B cell (primary cell): Measurements from ENCODE around the gene GPR180. TPM values are rescaled to one million over a fixed set of nuclear protein-coding genes. Genes with fewer than 3 reads are reported as not detected.

Experiments used
- ATAC-seq: fragments of 200-7000 bp; cut with Tn5 transposase; one replicate; pipeline ENCODE4 v1.10.0; 2021; ENCODE audit warnings: low read depth, mild to moderate bottlenecking, moderate number of reproducible peaks, moderate library complexity
- CTCF ChIA-PET: fragments of 350-600 bp; sonication (Branson Sonifier 250); formaldehyde crosslinking; loops from one replicate; lab custom pipeline; 2021; ENCODE audit warnings: antibody characterized with exemption, inconsistent platforms; lab: Charles Lee
- POLR2A ChIA-PET: fragments of 350-600 bp; sonication (Branson Sonifier 250); formaldehyde crosslinking; loops from one replicate; lab custom pipeline; 2021; ENCODE audit warnings: antibody characterized with exemption; lab: Charles Lee
- DNase-seq: peaks from one replicate; pipeline ENCODE4 v3.0.0; 2013
- H2AFZ ChIP-seq: 2 replicates; pipeline ENCODE4 v1.6.1; 2012; ENCODE audit warnings: mild to moderate bottlenecking, low read depth, low read length; ENCODE audit not compliant: insufficient read depth, poor library complexity, severe bottlenecking
- H3K27ac ChIP-seq, 2 donors: 1 replicate in 1 of 2; 2 replicates in 1 of 2; pipeline ENCODE4 v1.5.1; 2012 to 2013; ENCODE audit warnings: low read length in 2 of 2, mild to moderate bottlenecking in 2 of 2, moderate library complexity in 1 of 2
- H3K27me3 ChIP-seq, 4 experiments: fragments of 200-600 bp in 1 of 4; sonication (generic) in 1 of 4; replicated peaks in 1 of 4; 1 replicate in 2 of 4; 2 replicates in 2 of 4; pipeline versions ENCODE4 v1.6.1 to v1.7.0; 2013 to 2016; ENCODE audit warnings: low read length in 3 of 4, mild to moderate bottlenecking in 2 of 4, mixed read lengths in 1 of 4, moderate library complexity in 1 of 4; ENCODE audit not compliant: insufficient read depth in 4 of 4, control insufficient read depth in 3 of 4; ENCODE audit errors: control extremely low read depth in 1 of 4
- H3K36me3 ChIP-seq, 2 experiments: replicated peaks in 1 of 2; 1 replicate in 1 of 2; 2 replicates in 1 of 2; pipeline versions ENCODE4 v1.6.1 to v1.7.1; 2013; ENCODE audit warnings: low read length in 1 of 2; ENCODE audit not compliant: insufficient read depth in 2 of 2, control insufficient read depth in 1 of 2; ENCODE audit errors: control extremely low read depth in 1 of 2, extremely low read depth in 1 of 2
- H3K4me1 ChIP-seq, 2 donors: fragments of 200-600 bp in 1 of 2; sonication (generic) in 1 of 2; 1 replicate in 1 of 2; 2 replicates in 1 of 2; pipeline versions ENCODE4 v1.5.1 to v1.6.1; 2013 to 2017; ENCODE audit warnings: low read length in 2 of 2; ENCODE audit not compliant: control insufficient read depth in 2 of 2, insufficient read depth in 2 of 2
- H3K4me2 ChIP-seq: replicated peaks from 2 replicates; pipeline ENCODE3; 2012; ENCODE audit warnings: mild to moderate bottlenecking, low read depth, low read length; ENCODE audit not compliant: poor library complexity, severe bottlenecking
- H3K4me3 ChIP-seq, 5 experiments: fragments of 200-600 bp in 1 of 5; sonication (generic) in 1 of 5; 1 replicate in 3 of 5; 2 replicates in 2 of 5; pipeline versions ENCODE4 v1.5.1 to v1.7.0; 2011 to 2016; ENCODE audit warnings: low read length in 4 of 5, mild to moderate bottlenecking in 4 of 5, low read depth in 2 of 5, control low read depth in 1 of 5, moderate library complexity in 1 of 5; ENCODE audit not compliant: insufficient read depth in 1 of 5; ENCODE audit errors: control extremely low read depth in 1 of 5, extremely low read depth in 1 of 5
- H3K79me2 ChIP-seq: fragments of 200-600 bp; sonication (generic); one replicate; pipeline ENCODE4 v1.6.0; 2016; ENCODE audit warnings: low read length; ENCODE audit not compliant: control insufficient read depth, insufficient read depth
- H3K9ac ChIP-seq: fragments of 200-600 bp; sonication (generic); 2 replicates; pipeline ENCODE4 v1.6.1; 2017; ENCODE audit warnings: mild to moderate bottlenecking, low read length, moderate library complexity
- H3K9me3 ChIP-seq, 3 donors: one replicate each; pipeline versions ENCODE4 v1.6.1 to v1.7.1; 2013; ENCODE audit warnings: low read length in 2 of 3; ENCODE audit not compliant: control insufficient read depth in 2 of 3, insufficient read depth in 1 of 3; ENCODE audit errors: control extremely low read depth in 1 of 3
- H4K20me1 ChIP-seq: 2 replicates; pipeline ENCODE4 v1.6.0; 2012; ENCODE audit warnings: mild to moderate bottlenecking, low read length; ENCODE audit not compliant: insufficient read depth, control insufficient read depth, poor library complexity, severe bottlenecking
- H3K27ac Mint-ChIP-seq: one replicate; pipeline ENCODE4 v1.8.0; 2021; ENCODE audit warnings: mixed read lengths
- H3K27me3 Mint-ChIP-seq: one replicate; pipeline ENCODE4 v1.8.0; 2021; ENCODE audit warnings: mixed read lengths
- H3K4me1 Mint-ChIP-seq: one replicate; pipeline ENCODE4 v1.8.0; 2021; ENCODE audit warnings: mixed read lengths
- H3K4me3 Mint-ChIP-seq: one replicate; pipeline ENCODE4 v1.8.0; 2021; ENCODE audit warnings: mixed read lengths
- H3K9me3 Mint-ChIP-seq: one replicate; pipeline ENCODE4 v1.8.0; 2022; ENCODE audit warnings: mixed read lengths; ENCODE audit not compliant: insufficient read depth
- CTCF ChIP-seq: fragments of 200-600 bp; IDR thresholded peaks from one replicate; pipeline ENCODE4 v1.8.0; 2022; ENCODE audit warnings: antibody characterized with exemption, mild to moderate bottlenecking
- EZH2 ChIP-seq: IDR thresholded peaks from 2 replicates; pipeline ENCODE4 v1.6.1; 2012; ENCODE audit warnings: borderline replicate concordance, low read depth, mild to moderate bottlenecking, moderate library complexity, low read length; ENCODE audit not compliant: insufficient read depth, poor library complexity, severe bottlenecking
- WGBS: methylation state at CpG from one replicate; pipeline ENCODE4 v1.1.5; 2013; ENCODE audit warnings: missing lambda C conversion rate; ENCODE audit not compliant: insufficient coverage; 5-methylcytosine and 5-hydroxymethylcytosine counted together
- intact Hi-C: fragments of 100-400 bp; cut with micrococcal nuclease; formaldehyde crosslinking; loops from one replicate; pipeline ENCODE4 v1.10.0; 2022
- polyA plus RNA-seq: library from polyadenylated mRNA; depleted of rRNA; stranded (reverse); fragments of >200 nt; gene quantifications from 2 replicates; pipeline ENCODE4 v1.2.3, GENCODE V29; 2012
- total RNA-seq, 2 donors: library from RNA; stranded (reverse); fragments of 120-200 nt in 1 of 2; gene quantifications; 1 replicate in 1 of 2; 2 replicates in 1 of 2; pipeline versions ENCODE4 v1.2.3 to v1.2.4, GENCODE V29; 2013 to 2022

GPR180 gene
- total and polyA plus RNA-seq, 2 donors (not counting 1 experiment from before 2014, with no cell fraction given) = 1.2 to 4.7 TPM

GRCh38 chr13:94588541-94588940 lies 13.1 kb upstream of the GPR180 start:
- Mint-ChIP-seq H3K4me1 (peaks cover 6% of the 10 kb centered on the region), H3K27me3 (no peaks in the 10 kb centered on the region), H3K9me3 (no peaks in the 10 kb centered on the region), H3K4me3 (no peak overlapping the region), H3K27ac (no peak overlapping the region)
- intact Hi-C loops = no loop called here
- Histone ChIP-seq H3K4me1 (peaks cover 0 to under 1% of the 10 kb centered on the region in 2 donors), H3K4me3 (no peak overlapping the region), H2AFZ (no peak overlapping the region), H3K79me2 (peaks cover 20% of the 10 kb centered on the region), H3K27me3 (no peaks in the 10 kb centered on the region), H3K4me2 (no peak overlapping the region), H3K36me3 (peaks cover 11 to 32% of the 10 kb centered on the region in 2 experiments), H3K27ac (no peak overlapping the region), H4K20me1 (peaks cover 8% of the 10 kb centered on the region), H3K9ac (no peak overlapping the region), H3K9me3 (no peaks in the 10 kb centered on the region)
- ChIA-PET CTCF (interaction anchor here (1.5 kb wide), 1 partner anchor 29 kb away, joined by 7 read pairs; no protein-coding TSS in a partner anchor), POLR2A (no interaction called here)
- DNase-seq (no peak), ATAC-seq (no peak)
- no CpG with 5 or more reads among the region's 4 CpGs for WGBS
- TF ChIP-seq EZH2 (no peak), CTCF (no peak)

- H3K79me2 ChIP-seq = peaks cover 36% of the 10 kb centered on the region
- H4K20me1 ChIP-seq = no peaks in the 10 kb centered on the region
- H3K27me3 Mint-ChIP-seq = no peaks in the 10 kb centered on the region
- H3K9ac ChIP-seq = no peak overlapping the region
- DNase-seq (no peak), ATAC-seq (no peak)
- no peak overlapping the region for H3K27ac ChIP-seq
- no peaks in the 10 kb centered on the region for H3K9me3 Mint-ChIP-seq
- H3K4me2 ChIP-seq = no peak overlapping the region
- no peak overlapping the region for H3K4me3 ChIP-seq
- TF ChIP-seq CTCF (no peak), EZH2 (no peak)
- no peak overlapping the region for H2AFZ ChIP-seq
- peaks cover 26% of the 10 kb centered on the region for H3K4me1 Mint-ChIP-seq
- peaks cover 11 to 18% of the 10 kb centered on the region in 2 experiments for H3K36me3 ChIP-seq
- no peak overlapping the region for H3K4me3 Mint-ChIP-seq
- no peaks in the 10 kb centered on the region for H3K9me3 ChIP-seq
- 83% methylated on average over 1 of the region's 3 CpGs for WGBS
- CTCF ChIA-PET = interaction anchor here (1.4 kb wide), 1 partner anchor 154 kb away, joined by 3 read pairs; no protein-coding TSS in a partner anchor
- intact Hi-C loops = no loop called here
- no peaks in the 10 kb centered on the region for H3K27me3 ChIP-seq
- H3K27ac Mint-ChIP-seq = no peak overlapping the region
- peaks cover 18 to 19% of the 10 kb centered on the region in 2 donors for H3K4me1 ChIP-seq
- POLR2A ChIA-PET = no interaction called here
These were observed 10.9 kb upstream of the GPR180 start for GRCh38 chr13:94590744-94591143.
